OCI-LY7 (cell line): ENCODE results near the gene PLEKHA5.

ENCODE experiments used
- EZH2phosphoT487 ChIP-seq: fragments of 200-600 bp; sonication (generic); IDR thresholded peaks from 2 replicates; pipeline ENCODE4 v1.6.1; 2018; ENCODE audit warnings: low read depth, borderline replicate concordance, mild to moderate bottlenecking, mixed run types, antibody characterized with exemption, low read length, moderate library complexity, mixed read lengths
- TF ChIP-seq, protein P1 (sequence below): fragments of 200-600 bp; sonication (generic); conservative IDR thresholded peaks from 2 replicates; pipeline ENCODE4 v1.5.1; 2014; ENCODE audit warnings: mild to moderate bottlenecking, antibody characterized with exemption, low read length, moderate library complexity, mixed read lengths

DNA sequence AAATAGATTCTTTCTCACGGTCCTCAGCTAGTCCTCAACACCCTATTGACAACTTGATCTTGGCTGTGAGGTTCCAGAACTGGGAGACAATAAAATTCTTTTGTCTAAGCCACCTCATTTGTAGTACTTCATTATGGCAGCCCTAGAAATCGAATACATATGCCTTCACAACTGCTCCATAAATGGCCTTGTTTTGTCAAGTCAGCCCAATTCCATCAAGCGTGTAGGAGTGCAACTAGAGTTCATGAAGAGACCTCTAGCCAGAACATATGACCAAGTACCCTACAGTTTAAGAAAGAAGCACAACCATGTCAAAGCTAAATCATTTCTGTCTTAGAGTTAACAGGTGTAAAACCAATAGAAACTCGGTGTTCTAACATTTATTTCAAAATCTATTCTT lies 45.0 kb upstream of the PLEKHA5 start:
- TF ChIP-seq, protein P1, sequence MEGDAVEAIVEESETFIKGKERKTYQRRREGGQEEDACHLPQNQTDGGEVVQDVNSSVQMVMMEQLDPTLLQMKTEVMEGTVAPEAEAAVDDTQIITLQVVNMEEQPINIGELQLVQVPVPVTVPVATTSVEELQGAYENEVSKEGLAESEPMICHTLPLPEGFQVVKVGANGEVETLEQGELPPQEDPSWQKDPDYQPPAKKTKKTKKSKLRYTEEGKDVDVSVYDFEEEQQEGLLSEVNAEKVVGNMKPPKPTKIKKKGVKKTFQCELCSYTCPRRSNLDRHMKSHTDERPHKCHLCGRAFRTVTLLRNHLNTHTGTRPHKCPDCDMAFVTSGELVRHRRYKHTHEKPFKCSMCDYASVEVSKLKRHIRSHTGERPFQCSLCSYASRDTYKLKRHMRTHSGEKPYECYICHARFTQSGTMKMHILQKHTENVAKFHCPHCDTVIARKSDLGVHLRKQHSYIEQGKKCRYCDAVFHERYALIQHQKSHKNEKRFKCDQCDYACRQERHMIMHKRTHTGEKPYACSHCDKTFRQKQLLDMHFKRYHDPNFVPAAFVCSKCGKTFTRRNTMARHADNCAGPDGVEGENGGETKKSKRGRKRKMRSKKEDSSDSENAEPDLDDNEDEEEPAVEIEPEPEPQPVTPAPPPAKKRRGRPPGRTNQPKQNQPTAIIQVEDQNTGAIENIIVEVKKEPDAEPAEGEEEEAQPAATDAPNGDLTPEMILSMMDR, result no peak
- TF ChIP-seq EZH2phosphoT487, result no peak
